ENCODE results near the gene DENR.
"Not testable (repeated sequence)": the region's sequence is repeated elsewhere in the genome, so short reads cannot be mapped to it uniquely, and the experiment has no call there.

- TF ChIP-seq, protein P1, sequence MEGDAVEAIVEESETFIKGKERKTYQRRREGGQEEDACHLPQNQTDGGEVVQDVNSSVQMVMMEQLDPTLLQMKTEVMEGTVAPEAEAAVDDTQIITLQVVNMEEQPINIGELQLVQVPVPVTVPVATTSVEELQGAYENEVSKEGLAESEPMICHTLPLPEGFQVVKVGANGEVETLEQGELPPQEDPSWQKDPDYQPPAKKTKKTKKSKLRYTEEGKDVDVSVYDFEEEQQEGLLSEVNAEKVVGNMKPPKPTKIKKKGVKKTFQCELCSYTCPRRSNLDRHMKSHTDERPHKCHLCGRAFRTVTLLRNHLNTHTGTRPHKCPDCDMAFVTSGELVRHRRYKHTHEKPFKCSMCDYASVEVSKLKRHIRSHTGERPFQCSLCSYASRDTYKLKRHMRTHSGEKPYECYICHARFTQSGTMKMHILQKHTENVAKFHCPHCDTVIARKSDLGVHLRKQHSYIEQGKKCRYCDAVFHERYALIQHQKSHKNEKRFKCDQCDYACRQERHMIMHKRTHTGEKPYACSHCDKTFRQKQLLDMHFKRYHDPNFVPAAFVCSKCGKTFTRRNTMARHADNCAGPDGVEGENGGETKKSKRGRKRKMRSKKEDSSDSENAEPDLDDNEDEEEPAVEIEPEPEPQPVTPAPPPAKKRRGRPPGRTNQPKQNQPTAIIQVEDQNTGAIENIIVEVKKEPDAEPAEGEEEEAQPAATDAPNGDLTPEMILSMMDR (conservative IDR thresholded peaks at IDR 0.05 in 1 of 2, IDR thresholded peaks at IDR 0.05 in 1 of 2; ENCODE audit: extremely low read depth in 1 of 2, insufficient read depth in 1 of 2, low read depth in 1 of 2, low read length in 2 of 2) = not testable (repeated sequence)
- TF ChIP-seq EZH2 (IDR thresholded peaks at IDR 0.05; ENCODE audit: borderline replicate concordance, low read length) = not testable (repeated sequence)
These were observed 1.7 kb upstream of the DENR start for GRCh38 chr12:122750781-122751515.
